Neural progenitor cell (in vitro differentiated cells): ENCODE data around the gene GSTM4. TPM values are rescaled to one million over a fixed set of nuclear protein-coding genes. Genes with fewer than 3 reads are reported as not detected.

Experiments used
- DNase-seq: peaks from one replicate; pipeline ENCODE4 v3.0.0-alpha.2; 2016; ENCODE audit warnings: low spot score
- H2AFZ ChIP-seq: fragments of 200-600 bp; sonication (generic); replicated peaks from 2 replicates; pipeline ENCODE4 v1.6.1; 2016; ENCODE audit warnings: antibody characterized with exemption
- H3F3A ChIP-seq: fragments of 200-600 bp; sonication (generic); 2 replicates; pipeline ENCODE4 v1.6.1; 2016; ENCODE audit warnings: antibody characterized with exemption, low read depth
- H3K27ac ChIP-seq: fragments of 200-600 bp; sonication (generic); 2 replicates; pipeline ENCODE4 v1.5.1; 2016; ENCODE audit warnings: mild to moderate bottlenecking
- H3K27me3 ChIP-seq: fragments of 200-600 bp; sonication (generic); 2 replicates; pipeline ENCODE4 v1.6.1; 2016; ENCODE audit warnings: mild to moderate bottlenecking, moderate library complexity
- H3K36me3 ChIP-seq: fragments of 200-600 bp; sonication (generic); 2 replicates; pipeline ENCODE4 v1.5.1; 2016
- H3K4me1 ChIP-seq: fragments of 200-600 bp; sonication (generic); 2 replicates; pipeline ENCODE4 v1.6.1; 2016; ENCODE audit warnings: mixed run types
- H3K4me2 ChIP-seq: fragments of 200-600 bp; sonication (generic); 2 replicates; pipeline ENCODE4 v1.6.1; 2016
- H3K4me3 ChIP-seq: fragments of 200-600 bp; sonication (generic); 2 replicates; pipeline ENCODE4 v1.5.1; 2016
- H3K79me2 ChIP-seq: fragments of 200-600 bp; sonication (generic); 2 replicates; pipeline ENCODE4 v1.6.1; 2016; ENCODE audit warnings: low read depth
- H3K9ac ChIP-seq: fragments of 200-600 bp; sonication (generic); 2 replicates; pipeline ENCODE4 v1.6.1; 2016
- H3K9me3 ChIP-seq: fragments of 200-600 bp; sonication (generic); 2 replicates; pipeline ENCODE4 v1.5.1; 2016; ENCODE audit warnings: low read depth
- H4K20me1 ChIP-seq: fragments of 200-600 bp; sonication (generic); 2 replicates; pipeline ENCODE4 v1.6.1; 2016; ENCODE audit warnings: low read depth
- H3K27ac Mint-ChIP-seq: 3 replicates; pipeline ENCODE4 v1.8.0; 2021; ENCODE audit warnings: mixed read lengths
- H3K27me3 Mint-ChIP-seq: 2 replicates; pipeline ENCODE4 v1.8.0; 2022; ENCODE audit warnings: low read depth, mild to moderate bottlenecking, inconsistent platforms, moderate library complexity, mixed read lengths; ENCODE audit not compliant: insufficient read depth
- H3K36me3 Mint-ChIP-seq: 3 replicates; pipeline ENCODE4 v1.8.0; 2021; ENCODE audit warnings: mixed read lengths
- H3K4me1 Mint-ChIP-seq: 3 replicates; pipeline ENCODE4 v1.8.0; 2021; ENCODE audit warnings: mixed read lengths
- H3K4me3 Mint-ChIP-seq: 3 replicates; pipeline ENCODE4 v1.8.0; 2021; ENCODE audit warnings: mild to moderate bottlenecking, moderate library complexity, mixed read lengths
- H3K9me3 Mint-ChIP-seq: 3 replicates; pipeline ENCODE4 v1.8.0; 2020; ENCODE audit warnings: mixed read lengths
- EZH2 ChIP-seq: fragments of 200-600 bp; sonication (generic); IDR thresholded peaks from 2 replicates; pipeline ENCODE4 v1.6.1; 2017; ENCODE audit warnings: antibody characterized with exemption, mild to moderate bottlenecking, moderate library complexity
- EZH2phosphoT487 ChIP-seq: fragments of 200-600 bp; sonication (generic); IDR thresholded peaks from 2 replicates; pipeline ENCODE4 v1.6.1; 2017; ENCODE audit warnings: antibody characterized with exemption
- total RNA-seq: library from RNA; depleted of rRNA; stranded (reverse); fragments of >200 nt; gene quantifications from 2 replicates; pipeline ENCODE4 v1.2.3, GENCODE V29; 2015; ENCODE audit warnings: low replicate concordance
- TF ChIP-seq, protein P1 (sequence below): fragments of 200-600 bp; sonication (generic); IDR thresholded peaks from 2 replicates; pipeline ENCODE4 v1.5.1; 2017; ENCODE audit warnings: antibody characterized with exemption, mild to moderate bottlenecking

GSTM4 gene
- total RNA-seq, 1 donor from 2014 or later = 4.3 TPM

DNA sequence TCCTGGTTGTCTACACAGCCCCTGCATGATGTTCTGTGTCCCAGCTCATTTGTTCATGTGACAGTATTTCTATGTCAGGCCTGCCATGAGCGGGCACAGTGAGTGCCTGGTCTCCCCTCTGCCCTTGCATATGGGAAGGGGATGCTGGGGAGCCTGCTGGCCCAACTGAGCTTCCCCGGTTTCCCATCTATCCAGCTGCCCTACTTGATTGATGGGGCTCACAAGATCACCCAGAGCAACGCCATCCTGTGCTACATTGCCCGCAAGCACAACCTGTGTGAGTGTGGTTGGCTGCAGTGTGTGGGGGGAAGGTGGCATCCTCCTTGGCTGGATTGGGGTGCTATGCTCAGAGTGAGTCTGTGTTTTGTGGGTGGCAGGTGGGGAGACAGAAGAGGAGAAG, 1.5 kb downstream of the GSTM4 start:
- H3K4me3 Mint-ChIP-seq = peak overlapping the region; percentile 71
- TF ChIP-seq, protein P1, sequence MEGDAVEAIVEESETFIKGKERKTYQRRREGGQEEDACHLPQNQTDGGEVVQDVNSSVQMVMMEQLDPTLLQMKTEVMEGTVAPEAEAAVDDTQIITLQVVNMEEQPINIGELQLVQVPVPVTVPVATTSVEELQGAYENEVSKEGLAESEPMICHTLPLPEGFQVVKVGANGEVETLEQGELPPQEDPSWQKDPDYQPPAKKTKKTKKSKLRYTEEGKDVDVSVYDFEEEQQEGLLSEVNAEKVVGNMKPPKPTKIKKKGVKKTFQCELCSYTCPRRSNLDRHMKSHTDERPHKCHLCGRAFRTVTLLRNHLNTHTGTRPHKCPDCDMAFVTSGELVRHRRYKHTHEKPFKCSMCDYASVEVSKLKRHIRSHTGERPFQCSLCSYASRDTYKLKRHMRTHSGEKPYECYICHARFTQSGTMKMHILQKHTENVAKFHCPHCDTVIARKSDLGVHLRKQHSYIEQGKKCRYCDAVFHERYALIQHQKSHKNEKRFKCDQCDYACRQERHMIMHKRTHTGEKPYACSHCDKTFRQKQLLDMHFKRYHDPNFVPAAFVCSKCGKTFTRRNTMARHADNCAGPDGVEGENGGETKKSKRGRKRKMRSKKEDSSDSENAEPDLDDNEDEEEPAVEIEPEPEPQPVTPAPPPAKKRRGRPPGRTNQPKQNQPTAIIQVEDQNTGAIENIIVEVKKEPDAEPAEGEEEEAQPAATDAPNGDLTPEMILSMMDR = no peak
- no peak for TF ChIP-seq EZH2
- no peak for TF ChIP-seq EZH2phosphoT487
- H3K9me3 Mint-ChIP-seq = no peaks in the 10 kb centered on the region

DNA sequence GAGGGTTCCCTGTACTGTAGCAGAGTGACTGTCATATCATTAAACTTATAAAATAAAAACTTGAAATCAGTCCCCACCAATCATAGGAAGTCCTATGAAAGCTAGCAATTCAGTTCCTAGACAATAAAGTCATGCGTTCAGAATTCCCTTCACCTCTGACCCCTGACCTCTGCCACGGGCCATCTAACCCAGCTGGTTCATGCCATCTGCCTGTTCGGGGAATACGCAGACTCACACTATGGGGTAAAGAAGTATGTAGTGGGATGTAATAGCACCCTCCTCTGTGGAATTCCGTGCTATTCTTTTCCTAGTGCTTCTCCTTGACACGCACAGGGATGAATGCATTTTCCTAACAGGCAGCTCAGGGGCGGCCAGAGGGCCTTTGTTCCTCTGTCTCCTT, 2.1 kb downstream of the GSTM4 start:
- Mint-ChIP-seq H3K4me3 (peak overlapping the region; percentile 71), H3K27me3 (peaks cover 13% of the 10 kb centered on the region)
- H3K79me2 ChIP-seq = no peaks in the 10 kb centered on the region

More for the DNA sequence above, 1.5 kb downstream of the GSTM4 start:
- Histone ChIP-seq H3K4me1 (peaks cover 3% of the 10 kb centered on the region), H3K79me2 (no peaks in the 10 kb centered on the region), H3K4me3 (no peak overlapping the region), H3K27ac (no peak overlapping the region), H2AFZ (no peak overlapping the region), H4K20me1 (no peaks in the 10 kb centered on the region), H3K36me3 (no peaks in the 10 kb centered on the region), H3F3A (peaks cover 4% of the 10 kb centered on the region), H3K27me3 (peaks cover 30% of the 10 kb centered on the region), H3K9me3 (no peaks in the 10 kb centered on the region), H3K9ac (no peak overlapping the region), H3K4me2 (no peak overlapping the region)
- H3K27ac Mint-ChIP-seq = no peak overlapping the region
- peaks cover 13% of the 10 kb centered on the region for H3K27me3 Mint-ChIP-seq
- H3K4me1 Mint-ChIP-seq = peaks cover 17% of the 10 kb centered on the region
- DNase-seq = no peak
- peaks cover 6% of the 10 kb centered on the region for H3K36me3 Mint-ChIP-seq

DNA sequence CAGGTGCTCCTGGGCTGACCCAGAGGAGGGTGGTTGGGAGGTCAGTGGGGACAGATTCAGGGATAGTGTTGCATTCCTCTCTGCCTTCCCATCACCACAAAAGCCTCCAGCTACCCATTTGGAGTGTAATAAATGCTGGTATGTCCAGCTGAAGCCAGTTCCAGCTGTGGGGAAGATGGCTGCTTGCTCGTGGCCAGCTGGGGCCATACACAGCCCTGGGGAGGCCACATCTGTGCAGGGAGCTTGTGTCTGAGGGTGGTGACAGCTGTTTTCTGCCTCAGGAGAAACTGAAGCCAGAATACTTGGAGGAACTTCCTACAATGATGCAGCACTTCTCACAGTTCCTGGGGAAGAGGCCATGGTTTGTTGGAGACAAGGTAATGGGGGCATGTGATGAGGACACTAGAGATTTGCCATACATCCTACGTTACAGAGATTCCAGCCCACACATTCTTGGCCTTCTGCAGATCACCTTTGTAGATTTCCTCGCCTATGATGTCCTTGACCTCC, 2.7 kb downstream of the GSTM4 start:
- Mint-ChIP-seq H3K36me3 (peaks cover 6% of the 10 kb centered on the region), H3K27me3 (peaks cover 12% of the 10 kb centered on the region), H3K4me1 (peaks cover 17% of the 10 kb centered on the region), H3K27ac (peak overlapping the region; percentile 76), H3K9me3 (no peaks in the 10 kb centered on the region), H3K4me3 (peak overlapping the region; percentile 53)
- peaks cover 4% of the 10 kb centered on the region for H3F3A ChIP-seq
- H3K79me2 ChIP-seq = no peaks in the 10 kb centered on the region
- H3K9me3 ChIP-seq = no peaks in the 10 kb centered on the region
- H3K9ac ChIP-seq = no peak overlapping the region
- H4K20me1 ChIP-seq = no peaks in the 10 kb centered on the region
- no peak overlapping the region for H2AFZ ChIP-seq
- peaks cover 3% of the 10 kb centered on the region for H3K4me1 ChIP-seq
- no peaks in the 10 kb centered on the region for H3K36me3 ChIP-seq
- H3K4me2 ChIP-seq = no peak overlapping the region
- no peak for TF ChIP-seq EZH2phosphoT487
- TF ChIP-seq EZH2 = no peak
- H3K27ac ChIP-seq = no peak overlapping the region
- H3K27me3 ChIP-seq = peaks cover 18% of the 10 kb centered on the region
- no peak for DNase-seq
- H3K4me3 ChIP-seq = no peak overlapping the region

More for the DNA sequence above, 2.1 kb downstream of the GSTM4 start:
- no peak overlapping the region for H3K27ac ChIP-seq
- peaks cover 25% of the 10 kb centered on the region for H3K27me3 ChIP-seq
- peaks cover 4% of the 10 kb centered on the region for H3F3A ChIP-seq
- H3K4me1 Mint-ChIP-seq = peaks cover 17% of the 10 kb centered on the region
- DNase-seq = no peak
- no peaks in the 10 kb centered on the region for H4K20me1 ChIP-seq
- peak overlapping the region; percentile 76 for H3K27ac Mint-ChIP-seq
- TF ChIP-seq, protein P1 = no peak
- TF ChIP-seq EZH2phosphoT487 (no peak), EZH2 (no peak)
- H3K9ac ChIP-seq = no peak overlapping the region
- H3K36me3 ChIP-seq = no peaks in the 10 kb centered on the region
- no peaks in the 10 kb centered on the region for H3K9me3 ChIP-seq
- H3K4me2 ChIP-seq = no peak overlapping the region
- no peaks in the 10 kb centered on the region for H3K9me3 Mint-ChIP-seq
- no peak overlapping the region for H2AFZ ChIP-seq
- H3K36me3 Mint-ChIP-seq = peaks cover 6% of the 10 kb centered on the region
- H3K4me3 ChIP-seq = no peak overlapping the region
- peaks cover 3% of the 10 kb centered on the region for H3K4me1 ChIP-seq

DNA sequence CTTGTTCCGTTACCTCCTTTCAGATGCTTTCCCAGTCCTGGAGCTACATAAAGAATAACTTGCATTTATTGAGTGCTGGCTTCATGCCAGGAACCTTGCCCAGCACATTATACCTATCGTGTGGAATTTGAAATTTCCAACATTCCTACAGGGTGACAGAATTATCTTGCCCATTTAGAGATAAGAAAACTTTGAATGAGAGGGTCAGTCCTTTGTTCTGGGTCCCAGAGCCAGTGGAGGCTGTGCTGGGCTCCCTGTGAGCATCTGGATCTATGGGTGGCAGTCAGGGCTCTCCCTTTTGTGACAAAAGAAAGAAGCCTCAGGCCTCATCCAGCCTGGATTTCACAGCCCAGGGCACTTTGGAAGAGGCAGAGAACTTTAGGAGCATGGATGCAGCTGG, 3.2 kb downstream of the GSTM4 start:
- H3K27me3 ChIP-seq = peaks cover 15% of the 10 kb centered on the region
- Mint-ChIP-seq H3K27me3 (peaks cover 10% of the 10 kb centered on the region), H3K27ac (no peak overlapping the region), H3K9me3 (no peaks in the 10 kb centered on the region), H3K4me1 (peaks cover 17% of the 10 kb centered on the region), H3K4me3 (no peak overlapping the region), H3K36me3 (peaks cover 6% of the 10 kb centered on the region)
- no peaks in the 10 kb centered on the region for H3K9me3 ChIP-seq
- no peaks in the 10 kb centered on the region for H3K36me3 ChIP-seq
- H3K9ac ChIP-seq = no peak overlapping the region
- H4K20me1 ChIP-seq = no peaks in the 10 kb centered on the region
- H3F3A ChIP-seq = peaks cover 4% of the 10 kb centered on the region
- H3K27ac ChIP-seq = no peak overlapping the region
- no peak for DNase-seq
- H2AFZ ChIP-seq = no peak overlapping the region
- peaks cover 3% of the 10 kb centered on the region for H3K4me1 ChIP-seq
- no peaks in the 10 kb centered on the region for H3K79me2 ChIP-seq
- TF ChIP-seq EZH2 = no peak
- TF ChIP-seq, protein P1 = no peak
- TF ChIP-seq EZH2phosphoT487 = no peak
- H3K4me2 ChIP-seq = no peak overlapping the region
- H3K4me3 ChIP-seq = no peak overlapping the region
